ENCODE results near the gene KCNG1. TPM values are rescaled to one million over a fixed set of nuclear protein-coding genes. Genes with fewer than 3 reads are reported as not detected.

KCNG1 gene
- total and polyA plus RNA-seq, 2 of the 8 experiments (the other 6 are each of a cell fraction or from before 2014, with no cell fraction given) = 16.0 to 18.0 TPM

DNA sequence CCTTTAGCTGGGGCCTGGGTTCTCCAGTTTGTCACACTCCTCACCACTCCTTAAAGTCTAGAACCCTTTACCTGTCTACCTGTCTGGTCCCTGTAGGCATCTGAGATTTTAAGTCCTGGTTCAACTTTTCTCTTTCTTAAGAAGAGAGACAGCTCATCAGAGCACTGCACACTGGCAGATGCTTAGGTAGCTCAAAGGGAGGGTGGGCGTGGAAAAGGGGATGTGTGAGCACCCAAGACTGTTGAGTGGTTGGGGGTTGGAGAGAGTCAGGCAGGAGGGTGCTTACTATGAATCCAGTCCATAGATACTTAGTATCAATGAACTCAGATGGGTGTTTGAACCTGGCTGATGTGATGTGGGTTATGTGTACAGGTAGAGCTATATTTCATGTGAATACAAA, 6.6 kb upstream of the KCNG1 start (continued):
- no peak for TF ChIP-seq EGR1 (IDR thresholded peaks at IDR 0.05; ENCODE audit: borderline replicate concordance, low read depth, low read length)
- no peak for TF ChIP-seq SP1 (IDR thresholded peaks at IDR 0.05; ENCODE audit: low read depth, low read length)
- TF ChIP-seq BCL11A (IDR thresholded peaks at IDR 0.05; ENCODE audit: low read depth in 2 of 2, low read length in 2 of 2) = no peak
- no peak for TF ChIP-seq YY1 (IDR thresholded peaks at IDR 0.05; ENCODE audit: low read depth, low read length)
- no peak for TF ChIP-seq SIRT6 (IDR thresholded peaks at IDR 0.05; ENCODE audit: low read length)
- TF ChIP-seq TEAD4 (IDR thresholded peaks at IDR 0.05; ENCODE audit: low read depth, low read length) = no peak
- no peak for TF ChIP-seq TBP (IDR thresholded peaks at IDR 0.05; ENCODE audit: low read depth, low read length)
- TF ChIP-seq CBX8 (IDR thresholded peaks at IDR 0.05; ENCODE audit: borderline replicate concordance, low read depth, low read length) = no peak

Data from H1 (cell line).